Right lung (tissue), 5 donors: ENCODE data around the gene MBOAT2. TPM values are rescaled to one million over a fixed set of nuclear protein-coding genes. Genes with fewer than 3 reads are reported as not detected.

Experiments used
- DNase-seq, 2 donors: peaks; one replicate each; pipeline ENCODE4 v3.0.0-alpha.2; 2013
- polyA plus RNA-seq, 5 donors: library from polyadenylated mRNA; unstranded; fragments of 120-200 nt; gene quantifications; one replicate each; pipeline versions ENCODE4 v1.2.1 to v1.2.3, GENCODE V29; 2013; ENCODE audit warnings: inconsistent platforms in 1 of 5, low replicate concordance in 1 of 5; ENCODE audit not compliant: insufficient read length in 5 of 5, insufficient read depth in 1 of 5

Gene MBOAT2
- polyA plus RNA-seq, 5 donors, result 38.1 to 89.6 (median 78.8) TPM

GRCh38 chr2:8827729-8828128 is 175.8 kb downstream of the MBOAT2 start:
- DNase-seq, result no peak

- no peak for DNase-seq
Measured at GRCh38 chr2:8822218-8822617, 181.3 kb downstream of the MBOAT2 start.

GRCh38 chr2:8821276-8822217 is 181.9 kb downstream of the MBOAT2 start:
- DNase-seq, result no peak

- DNase-seq, result no peak
Measured at GRCh38 chr2:8819948-8820347, 183.5 kb downstream of the MBOAT2 start.

- DNase-seq, result no peak
Measured at GRCh38 chr2:8819194-8819593, 184.3 kb downstream of the MBOAT2 start.

- DNase-seq, result no peak
Measured at GRCh38 chr2:8817221-8817620, 186.3 kb downstream of the MBOAT2 start.

GRCh38 chr2:8806885-8807704 is 196.4 kb downstream of the MBOAT2 start:
- DNase-seq, result no peak

GRCh38 chr2:8805278-8806210 is 197.9 kb downstream of the MBOAT2 start:
- no peak for DNase-seq

- DNase-seq, result no peak
Measured at GRCh38 chr2:8803658-8804379, 199.7 kb downstream of the MBOAT2 start.

- no peak for DNase-seq
Measured at GRCh38 chr2:8802741-8803140, 200.7 kb downstream of the MBOAT2 start.

Other genes starting within 250 kb of the MBOAT2 start
- gene KIDINS220, start 166.1 kb downstream of the MBOAT2 start, polyA plus RNA-seq, result 100 to 1,000 TPM in 3 of 5 donors, 10 to 100 TPM in 2; 62.9 to 113 (median 103) TPM
- 10 to 100 TPM; 22.4 to 36.3 (median 33.7) TPM for gene ASAP2, start 203.1 kb upstream of the MBOAT2 start, polyA plus RNA-seq